Vagina (tissue), 2 donors: Measurements from ENCODE around the gene SHLD1. TPM values are rescaled to one million over a fixed set of nuclear protein-coding genes. Genes with fewer than 3 reads are reported as not detected.

Experiments used
- DNase-seq, 2 donors: peaks; one replicate each; pipeline ENCODE4 v3.0.0-alpha.2; 2017; ENCODE audit errors: extremely low spot score in 2 of 2
- H3K27ac ChIP-seq: fragments of 200-600 bp; sonication (generic); one replicate; pipeline ENCODE4 v1.5.1; 2019
- H3K27me3 ChIP-seq: fragments of 200-600 bp; sonication (generic); one replicate; pipeline ENCODE4 v1.5.1; 2019
- H3K36me3 ChIP-seq, 2 donors: fragments of 200-600 bp; sonication (generic); one replicate each; pipeline ENCODE4 v1.5.1; 2017 to 2019
- H3K4me1 ChIP-seq: fragments of 200-600 bp; sonication (generic); one replicate; pipeline ENCODE4 v1.5.1; 2019
- H3K4me3 ChIP-seq, 2 donors: fragments of 200-600 bp; sonication (generic); 1 replicate in 1 of 2; 2 replicates in 1 of 2; pipeline ENCODE4 v1.5.1; 2016 to 2019
- H3K9me3 ChIP-seq: fragments of 200-600 bp; sonication (generic); one replicate; pipeline ENCODE4 v1.5.1; 2019
- POLR2A ChIP-seq, 2 donors: fragments of 450-650 bp; IDR thresholded peaks; one replicate each; pipeline ENCODE4 v1.6.1; 2017; ENCODE audit warnings: antibody characterized with exemption in 2 of 2, mild to moderate bottlenecking in 2 of 2, moderate library complexity in 2 of 2
- POLR2AphosphoS5 ChIP-seq, 2 donors: sonication (generic); formaldehyde crosslinking; IDR thresholded peaks; one replicate each; pipeline ENCODE4 v1.9.0; 2017; ENCODE audit warnings: antibody characterized with exemption in 2 of 2, mild to moderate bottlenecking in 2 of 2, low read depth in 1 of 2; ENCODE audit not compliant: insufficient read depth in 1 of 2
- intact Hi-C: fragments of 100-400 bp; cut with DNase I; formaldehyde crosslinking; loops from one replicate; pipeline ENCODE4 v1.15.1; 2023
- total RNA-seq: library from RNA; depleted of rRNA; stranded (reverse); fragments of >200 nt; gene quantifications from one replicate; pipeline ENCODE4 v1.2.3, GENCODE V29; 2016
- TF ChIP-seq, protein P1 (sequence below), 3 experiments: fragments of 450-650 bp in 2 of 3; fragments of 200-600 bp in 1 of 3; sonication (generic) in 1 of 3; IDR thresholded peaks; one replicate each; pipeline ENCODE4 v1.5.1; 2017 to 2019; ENCODE audit warnings: antibody characterized with exemption in 3 of 3, mild to moderate bottlenecking in 2 of 3, moderate library complexity in 2 of 3

Gene SHLD1
- total RNA-seq, 1 donor from 2014 or later, result 0.98 TPM

DNA sequence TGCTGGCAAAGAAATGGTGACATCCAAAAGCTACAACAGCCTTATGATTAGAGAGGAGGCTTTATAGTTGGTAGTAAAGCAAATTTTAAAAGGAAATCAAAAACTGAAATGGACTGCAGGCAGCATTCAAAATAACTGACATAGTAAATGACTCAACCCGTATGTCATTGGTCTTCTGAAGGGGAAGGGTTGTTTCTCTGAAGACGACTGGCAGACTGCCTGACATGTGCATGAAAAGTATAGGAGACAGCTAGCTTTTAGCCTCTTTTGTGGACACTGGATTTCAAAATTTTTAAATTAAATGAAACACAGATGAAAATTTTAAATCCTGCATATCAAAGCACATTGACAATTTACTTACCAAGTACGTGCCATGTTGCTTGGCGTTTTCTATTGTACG lies 109.4 kb downstream of the SHLD1 start:
- no peaks in the 10 kb centered on the region for H3K27me3 ChIP-seq
- no peak overlapping the region for H3K4me3 ChIP-seq
- H3K9me3 ChIP-seq, result no peaks in the 10 kb centered on the region
- intact Hi-C loops, result no loop called here
- DNase-seq, result no peak
- TF ChIP-seq POLR2A (IDR thresholded peaks at IDR 0.05) (no peak), POLR2AphosphoS5 (IDR thresholded peaks at IDR 0.05; ENCODE audit: insufficient read depth in 1 of 2, low read depth in 1 of 2) (no peak)
- TF ChIP-seq, protein P1, sequence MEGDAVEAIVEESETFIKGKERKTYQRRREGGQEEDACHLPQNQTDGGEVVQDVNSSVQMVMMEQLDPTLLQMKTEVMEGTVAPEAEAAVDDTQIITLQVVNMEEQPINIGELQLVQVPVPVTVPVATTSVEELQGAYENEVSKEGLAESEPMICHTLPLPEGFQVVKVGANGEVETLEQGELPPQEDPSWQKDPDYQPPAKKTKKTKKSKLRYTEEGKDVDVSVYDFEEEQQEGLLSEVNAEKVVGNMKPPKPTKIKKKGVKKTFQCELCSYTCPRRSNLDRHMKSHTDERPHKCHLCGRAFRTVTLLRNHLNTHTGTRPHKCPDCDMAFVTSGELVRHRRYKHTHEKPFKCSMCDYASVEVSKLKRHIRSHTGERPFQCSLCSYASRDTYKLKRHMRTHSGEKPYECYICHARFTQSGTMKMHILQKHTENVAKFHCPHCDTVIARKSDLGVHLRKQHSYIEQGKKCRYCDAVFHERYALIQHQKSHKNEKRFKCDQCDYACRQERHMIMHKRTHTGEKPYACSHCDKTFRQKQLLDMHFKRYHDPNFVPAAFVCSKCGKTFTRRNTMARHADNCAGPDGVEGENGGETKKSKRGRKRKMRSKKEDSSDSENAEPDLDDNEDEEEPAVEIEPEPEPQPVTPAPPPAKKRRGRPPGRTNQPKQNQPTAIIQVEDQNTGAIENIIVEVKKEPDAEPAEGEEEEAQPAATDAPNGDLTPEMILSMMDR (IDR thresholded peaks at IDR 0.05), result no peak
- H3K4me1 ChIP-seq, result no peaks in the 10 kb centered on the region
- H3K36me3 ChIP-seq, result no peaks in the 10 kb centered on the region
- H3K27ac ChIP-seq, result no peak overlapping the region

DNA sequence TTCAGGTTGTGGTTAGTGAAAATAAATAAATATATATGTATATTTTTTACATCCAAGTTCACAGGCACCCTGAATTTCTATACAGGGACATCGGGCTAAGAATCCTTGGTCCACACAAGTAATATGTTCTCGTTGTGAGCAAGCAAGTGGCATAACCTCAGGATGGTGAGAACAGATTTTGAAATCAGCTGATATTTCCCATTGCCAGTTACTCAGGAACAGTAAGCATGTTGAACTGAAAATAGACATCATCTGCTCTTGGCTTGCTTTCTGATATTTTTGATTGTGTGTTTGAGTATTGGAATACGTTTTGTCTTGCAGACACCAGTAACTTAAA lies 112.5 kb downstream of the SHLD1 start:
- Histone ChIP-seq H3K4me1 (no peaks in the 10 kb centered on the region), H3K4me3 (no peak overlapping the region), H3K27ac (no peak overlapping the region), H3K27me3 (no peaks in the 10 kb centered on the region), H3K9me3 (no peaks in the 10 kb centered on the region), H3K36me3 (no peaks in the 10 kb centered on the region)
- TF ChIP-seq, protein P1 (IDR thresholded peaks at IDR 0.05), result no peak
- TF ChIP-seq POLR2A (IDR thresholded peaks at IDR 0.05) (no peak), POLR2AphosphoS5 (IDR thresholded peaks at IDR 0.05; ENCODE audit: insufficient read depth in 1 of 2, low read depth in 1 of 2) (no peak)
- no peak for DNase-seq
- intact Hi-C loops, result no loop called here

DNA sequence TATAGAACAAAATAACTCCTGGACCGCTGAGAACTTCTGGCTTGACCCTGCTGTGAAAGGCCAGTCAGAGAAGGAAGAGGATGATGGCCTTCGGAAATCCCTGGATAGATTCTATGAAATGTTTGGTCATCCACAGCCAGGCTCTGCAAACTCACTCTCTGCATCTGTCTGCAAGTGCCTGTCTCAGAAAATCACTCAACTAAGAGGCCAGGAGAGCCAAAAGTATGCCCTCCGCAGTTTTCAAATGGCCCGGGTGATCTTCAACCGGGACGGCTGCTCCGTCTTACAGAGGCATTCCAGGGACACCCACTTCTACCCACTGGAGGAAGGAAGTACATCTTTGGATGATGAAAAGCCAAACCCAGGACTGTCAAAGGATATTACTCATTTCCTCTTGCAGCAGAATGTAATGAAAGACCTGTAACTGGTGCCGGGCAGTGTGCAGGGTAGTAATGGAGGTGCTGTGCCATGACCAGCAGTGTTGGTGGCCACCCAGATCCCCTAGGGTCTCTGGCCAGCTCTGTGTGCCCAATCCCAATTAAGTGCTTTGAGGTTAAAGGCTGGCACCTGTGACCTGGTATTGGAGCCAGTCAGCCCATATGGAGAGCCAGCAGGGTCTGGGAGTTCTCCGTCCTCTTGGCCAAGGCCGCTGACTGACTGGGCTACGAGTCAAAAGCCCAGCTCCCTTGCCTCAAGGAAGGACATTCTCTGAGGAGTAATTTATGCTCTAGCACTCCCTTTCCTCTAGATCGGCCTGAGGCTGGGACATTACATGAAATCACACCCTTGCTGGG lies 113.0 kb downstream of the SHLD1 start:
- Histone ChIP-seq H3K4me1 (no peaks in the 10 kb centered on the region), H3K9me3 (no peaks in the 10 kb centered on the region), H3K27me3 (no peaks in the 10 kb centered on the region), H3K27ac (no peak overlapping the region), H3K36me3 (no peaks in the 10 kb centered on the region), H3K4me3 (no peak overlapping the region)
- TF ChIP-seq, protein P1 (IDR thresholded peaks at IDR 0.05), result no peak
- no peak for TF ChIP-seq POLR2A (IDR thresholded peaks at IDR 0.05)
- TF ChIP-seq POLR2AphosphoS5 (IDR thresholded peaks at IDR 0.05; ENCODE audit: insufficient read depth in 1 of 2, low read depth in 1 of 2), result no peak
- DNase-seq, result no peak
- intact Hi-C loops, result no loop called here

DNA sequence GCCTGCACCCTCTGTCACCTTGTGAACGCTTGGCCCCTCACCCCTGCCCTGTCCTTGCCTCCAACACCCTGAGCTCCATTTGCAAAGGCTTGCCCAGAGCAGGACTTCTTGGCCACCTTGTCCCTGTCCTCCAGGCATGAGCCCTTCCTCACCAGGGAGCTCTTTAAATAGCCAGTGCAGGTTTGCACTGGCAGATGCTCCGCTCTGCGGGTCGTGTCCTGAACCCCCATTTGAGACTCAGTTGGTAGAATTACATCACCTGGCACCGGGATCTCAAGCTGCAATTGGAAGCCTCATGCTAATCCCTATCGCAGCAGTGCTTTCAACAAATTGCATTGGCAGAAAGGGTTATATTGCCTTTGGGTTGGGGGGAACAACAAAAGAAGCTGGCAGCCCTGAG lies 114.2 kb downstream of the SHLD1 start:
- H3K27ac ChIP-seq, result no peak overlapping the region
- no peak overlapping the region for H3K4me3 ChIP-seq
- TF ChIP-seq, protein P1 (IDR thresholded peaks at IDR 0.05), result no peak
- TF ChIP-seq POLR2AphosphoS5 (IDR thresholded peaks at IDR 0.05; ENCODE audit: insufficient read depth in 1 of 2, low read depth in 1 of 2), result no peak
- TF ChIP-seq POLR2A (IDR thresholded peaks at IDR 0.05), result no peak
- no peaks in the 10 kb centered on the region for H3K27me3 ChIP-seq
- no peaks in the 10 kb centered on the region for H3K4me1 ChIP-seq
- DNase-seq, result no peak
- intact Hi-C loops, result no loop called here
- H3K36me3 ChIP-seq, result no peaks in the 10 kb centered on the region
- H3K9me3 ChIP-seq, result no peaks in the 10 kb centered on the region

DNA sequence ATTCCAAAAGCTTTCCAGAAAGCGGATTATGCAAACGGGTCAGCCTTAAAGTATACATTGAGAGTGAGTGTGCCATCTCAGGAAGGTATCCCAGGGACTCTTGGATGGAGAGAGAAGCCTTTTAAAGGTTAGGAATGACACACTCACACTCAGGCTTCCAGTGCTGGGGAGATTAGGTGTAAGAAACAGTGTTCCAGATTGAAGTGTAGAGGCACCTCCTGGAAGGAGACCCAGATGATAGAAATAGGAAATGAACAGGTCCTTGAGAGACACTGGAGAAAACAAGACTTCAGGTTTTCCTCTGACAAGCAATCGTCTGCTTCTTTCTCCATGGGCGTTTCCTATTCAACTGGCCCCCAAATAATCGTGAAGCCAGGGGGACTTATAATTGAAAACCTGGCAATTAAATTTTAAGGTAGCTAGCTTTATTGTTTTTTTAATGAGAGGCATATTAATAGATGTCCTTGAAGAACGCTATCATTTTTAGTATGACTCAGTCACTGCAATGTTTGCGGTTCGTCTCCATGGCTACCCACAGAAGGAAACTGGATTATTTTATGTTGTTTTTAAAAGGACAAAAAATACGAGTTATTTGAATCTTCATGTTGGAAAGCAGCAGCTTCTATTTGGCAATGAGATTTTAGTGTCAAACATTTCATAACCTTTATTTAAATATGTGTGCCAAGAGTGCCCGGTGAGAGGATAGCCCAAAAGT lies 114.8 kb downstream of the SHLD1 start:
- Histone ChIP-seq H3K4me3 (no peak overlapping the region), H3K4me1 (no peaks in the 10 kb centered on the region), H3K27ac (no peak overlapping the region), H3K27me3 (no peaks in the 10 kb centered on the region), H3K9me3 (no peaks in the 10 kb centered on the region), H3K36me3 (no peaks in the 10 kb centered on the region)
- TF ChIP-seq POLR2A (IDR thresholded peaks at IDR 0.05) (no peak), POLR2AphosphoS5 (IDR thresholded peaks at IDR 0.05; ENCODE audit: insufficient read depth in 1 of 2, low read depth in 1 of 2) (no peak)
- TF ChIP-seq, protein P1 (IDR thresholded peaks at IDR 0.05), result no peak
- intact Hi-C loops, result no loop called here
- no peak for DNase-seq
